ENCODE measurements around the gene EGFR.
"Not testable (repeated sequence)": the region's sequence is repeated elsewhere in the genome, so short reads cannot be mapped to it uniquely, and the experiment has no call there.

Gene EGFR

DNA sequence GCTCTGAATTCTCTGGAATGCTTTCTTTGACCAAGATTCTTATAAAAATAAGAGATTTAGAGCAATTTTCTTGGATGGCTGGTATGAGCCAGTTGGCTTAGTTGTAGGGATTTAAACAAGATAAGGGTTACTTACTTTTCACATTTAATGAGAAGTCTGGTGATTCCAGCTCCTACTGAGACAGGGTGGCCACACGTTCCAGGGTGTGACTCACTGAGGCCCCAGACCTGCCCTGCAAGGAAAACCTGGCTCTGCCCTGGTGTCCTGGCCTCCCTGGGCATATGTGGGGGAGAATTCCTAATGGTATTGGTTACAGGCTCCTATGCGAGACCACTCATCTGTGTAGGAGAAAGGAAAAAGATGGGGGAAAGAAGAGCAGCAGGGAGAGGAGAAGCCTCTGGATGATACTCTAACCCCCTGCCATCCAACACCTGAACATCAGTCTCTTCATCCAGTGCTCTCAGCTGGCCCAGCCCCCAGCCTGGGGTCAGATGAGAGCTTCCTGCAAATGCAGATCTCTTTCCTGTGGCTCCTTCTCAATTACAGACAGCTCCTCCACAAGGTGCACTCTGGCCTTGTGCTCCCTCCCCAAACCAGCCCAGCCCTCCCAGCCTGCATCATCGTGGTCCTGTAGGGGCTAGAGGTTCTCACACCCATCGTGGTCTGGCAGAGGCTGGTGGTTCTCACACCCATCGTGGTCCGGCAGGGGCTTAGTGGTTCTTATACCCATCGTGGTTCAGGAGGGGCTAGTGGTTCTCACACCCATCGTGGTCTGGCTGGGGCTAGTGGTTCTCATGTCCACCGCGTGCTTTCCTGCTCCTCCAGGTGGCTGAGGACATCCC lies 139.9 kb downstream of the EGFR start:
- H3K36me3 ChIP-seq (ENCODE audit: control insufficient read depth, insufficient read depth, low read length): no peaks in the 10 kb centered on the region
- H3K27ac ChIP-seq (ENCODE audit: low read length): no peak overlapping the region
- H3K4me1 ChIP-seq (ENCODE audit: control insufficient read depth, insufficient read depth, low read length): no peaks in the 10 kb centered on the region
- H3K4me3 ChIP-seq (ENCODE audit: low read length): no peak overlapping the region
- no CpG with 5 or more reads among the region's 10 CpGs for WGBS (ENCODE audit: insufficient coverage, insufficient read length)
- H3K27me3 ChIP-seq (ENCODE audit: control insufficient read depth, insufficient read depth, low read length): no peaks in the 10 kb centered on the region
- no peak for DNase-seq (ENCODE audit: low read depth, low spot score)
- H3K9me3 ChIP-seq (ENCODE audit: control insufficient read depth, insufficient read depth, low read length): no peaks in the 10 kb centered on the region

DNA sequence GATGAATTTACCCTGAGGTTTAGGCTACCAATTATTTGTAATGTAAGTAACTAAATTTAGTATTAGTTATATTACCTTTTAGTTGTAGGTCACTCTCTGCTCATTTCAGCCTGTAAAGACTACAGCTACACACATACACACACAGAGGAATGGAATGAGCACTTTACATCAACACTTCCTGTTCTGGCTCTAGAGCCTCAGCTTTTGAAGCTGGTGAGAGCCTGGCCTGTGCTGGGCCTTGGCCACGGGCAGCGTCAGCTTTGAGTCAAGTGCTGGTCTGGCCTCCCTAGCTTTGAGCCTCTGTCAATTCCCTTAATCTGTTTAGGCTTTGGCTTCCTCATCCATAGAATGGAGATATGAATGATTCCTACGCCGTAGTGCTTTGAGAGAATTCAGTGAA lies 141.7 kb downstream of the EGFR start:
- Histone ChIP-seq H3K4me3 (ENCODE audit: low read length) (no peak overlapping the region), H3K36me3 (ENCODE audit: control insufficient read depth, insufficient read depth, low read length) (no peaks in the 10 kb centered on the region), H3K9me3 (ENCODE audit: control insufficient read depth, insufficient read depth, low read length) (no peaks in the 10 kb centered on the region), H3K27ac (ENCODE audit: low read length) (no peak overlapping the region), H3K27me3 (ENCODE audit: control insufficient read depth, insufficient read depth, low read length) (no peaks in the 10 kb centered on the region), H3K4me1 (ENCODE audit: control insufficient read depth, insufficient read depth, low read length) (no peaks in the 10 kb centered on the region)
- WGBS (ENCODE audit: insufficient coverage, insufficient read length): no CpG with 5 or more reads among the region's 4 CpGs
- no peak for DNase-seq (ENCODE audit: low read depth, low spot score)

DNA sequence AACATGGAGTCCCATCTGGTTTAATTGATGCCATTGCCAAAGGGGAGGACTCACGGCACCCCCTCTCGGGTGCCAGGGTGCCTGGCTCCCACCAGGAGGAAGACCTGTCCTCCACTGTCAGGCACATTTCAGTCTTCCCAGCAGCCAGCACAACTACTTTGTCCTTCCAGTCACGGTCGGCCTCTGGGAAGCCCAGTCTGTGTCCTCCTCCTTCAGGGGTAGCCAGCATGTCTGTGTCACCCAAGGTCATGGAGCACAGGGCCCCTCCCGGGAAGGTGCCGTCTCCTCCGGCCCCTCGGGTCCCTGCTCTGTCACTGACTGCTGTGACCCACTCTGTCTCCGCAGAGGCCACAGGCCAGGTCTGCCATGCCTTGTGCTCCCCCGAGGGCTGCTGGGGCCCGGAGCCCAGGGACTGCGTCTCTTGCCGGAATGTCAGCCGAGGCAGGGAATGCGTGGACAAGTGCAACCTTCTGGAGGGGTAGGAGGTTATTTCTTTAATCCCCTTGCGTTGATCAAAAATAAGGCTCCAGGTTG lies 142.4 kb downstream of the EGFR start:
- no CpG with 5 or more reads among the region's 16 CpGs for WGBS (ENCODE audit: insufficient coverage, insufficient read length)
- H3K36me3 ChIP-seq (ENCODE audit: control insufficient read depth, insufficient read depth, low read length): no peaks in the 10 kb centered on the region

DNA sequence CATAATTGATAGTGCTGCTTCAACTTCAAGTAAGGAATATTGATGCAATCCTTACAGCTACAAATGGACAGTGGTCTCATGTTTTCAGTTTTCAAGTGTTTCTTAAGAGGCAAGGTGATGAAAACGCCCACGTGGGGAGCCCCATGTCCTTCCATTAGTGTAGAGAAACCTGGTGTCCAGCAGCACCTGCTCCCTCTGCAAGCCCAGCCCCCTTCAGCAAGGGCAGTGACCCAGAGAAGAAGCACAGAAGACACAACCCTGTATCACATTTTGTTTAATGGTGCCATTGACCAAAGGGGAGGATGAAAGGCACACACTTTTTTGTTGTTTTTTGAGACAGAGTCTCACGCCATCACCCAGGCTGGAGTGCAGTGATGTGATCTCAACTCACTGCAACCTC lies 143.7 kb downstream of the EGFR start:
- no peaks in the 10 kb centered on the region for H3K36me3 ChIP-seq (ENCODE audit: control insufficient read depth, insufficient read depth, low read length)
- H3K4me3 ChIP-seq (ENCODE audit: low read length): no peak overlapping the region
- H3K9me3 ChIP-seq (ENCODE audit: control insufficient read depth, insufficient read depth, low read length): no peaks in the 10 kb centered on the region
- no peak overlapping the region for H3K27ac ChIP-seq (ENCODE audit: low read length)
- WGBS (ENCODE audit: insufficient coverage, insufficient read length): no CpG with 5 or more reads among the region's 3 CpGs
- H3K4me1 ChIP-seq (ENCODE audit: control insufficient read depth, insufficient read depth, low read length): no peaks in the 10 kb centered on the region
- no peak for DNase-seq (ENCODE audit: low read depth, low spot score)
- no peaks in the 10 kb centered on the region for H3K27me3 ChIP-seq (ENCODE audit: control insufficient read depth, insufficient read depth, low read length)

More for the DNA sequence above, 142.4 kb downstream of the EGFR start:
- DNase-seq (ENCODE audit: low read depth, low spot score): no peak
- Histone ChIP-seq H3K9me3 (ENCODE audit: control insufficient read depth, insufficient read depth, low read length) (no peaks in the 10 kb centered on the region), H3K4me3 (ENCODE audit: low read length) (no peak overlapping the region), H3K27ac (ENCODE audit: low read length) (no peak overlapping the region), H3K27me3 (ENCODE audit: control insufficient read depth, insufficient read depth, low read length) (no peaks in the 10 kb centered on the region), H3K4me1 (ENCODE audit: control insufficient read depth, insufficient read depth, low read length) (no peaks in the 10 kb centered on the region)

DNA sequence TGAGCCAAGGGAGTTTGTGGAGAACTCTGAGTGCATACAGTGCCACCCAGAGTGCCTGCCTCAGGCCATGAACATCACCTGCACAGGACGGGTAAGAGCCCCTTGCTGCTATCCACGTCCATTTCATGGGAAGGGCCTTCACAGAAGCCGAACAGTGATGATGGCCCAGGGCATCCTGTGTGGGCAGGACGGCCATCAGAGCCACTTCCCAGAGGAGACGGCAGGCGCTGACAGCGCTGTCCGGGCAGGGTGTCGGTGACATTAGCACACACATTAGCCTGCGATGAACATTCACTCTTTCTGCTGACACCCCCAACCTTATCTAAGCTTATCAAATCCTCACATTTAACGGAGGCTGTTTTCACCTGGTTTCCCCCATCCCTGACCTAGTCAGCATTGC lies 144.9 kb downstream of the EGFR start:
- no peaks in the 10 kb centered on the region for H3K36me3 ChIP-seq (ENCODE audit: control insufficient read depth, insufficient read depth, low read length)
- H3K27me3 ChIP-seq (ENCODE audit: control insufficient read depth, insufficient read depth, low read length): no peaks in the 10 kb centered on the region
- no peaks in the 10 kb centered on the region for H3K4me1 ChIP-seq (ENCODE audit: control insufficient read depth, insufficient read depth, low read length)
- no peak overlapping the region for H3K4me3 ChIP-seq (ENCODE audit: low read length)
- no peak for DNase-seq (ENCODE audit: low read depth, low spot score)
- WGBS (ENCODE audit: insufficient coverage, insufficient read length): no CpG with 5 or more reads among the region's 11 CpGs
- H3K27ac ChIP-seq (ENCODE audit: low read length): no peak overlapping the region
- no peaks in the 10 kb centered on the region for H3K9me3 ChIP-seq (ENCODE audit: control insufficient read depth, insufficient read depth, low read length)

DNA sequence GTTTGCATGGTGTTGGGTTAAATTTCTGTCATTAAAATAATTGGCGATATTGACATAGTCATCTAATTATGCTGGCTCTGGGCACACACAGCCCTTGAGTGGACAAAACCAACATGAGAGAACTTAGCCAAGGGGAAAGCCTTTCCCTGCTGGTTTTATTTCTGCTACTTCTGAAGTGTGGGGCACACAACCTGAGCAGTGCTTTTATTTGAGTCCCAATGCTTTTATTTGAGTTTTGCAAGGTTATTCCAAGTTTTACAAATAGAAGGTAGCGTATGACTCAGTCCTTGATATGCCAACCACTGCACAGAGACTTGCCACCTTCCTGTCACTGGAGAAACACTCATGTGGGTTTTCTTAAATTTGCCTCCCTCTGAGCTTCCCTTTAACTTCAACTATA lies 145.7 kb downstream of the EGFR start:
- no peaks in the 10 kb centered on the region for H3K36me3 ChIP-seq (ENCODE audit: control insufficient read depth, insufficient read depth, low read length)
- H3K4me1 ChIP-seq (ENCODE audit: control insufficient read depth, insufficient read depth, low read length): no peaks in the 10 kb centered on the region
- H3K27me3 ChIP-seq (ENCODE audit: control insufficient read depth, insufficient read depth, low read length): no peaks in the 10 kb centered on the region
- H3K4me3 ChIP-seq (ENCODE audit: low read length): no peak overlapping the region
- no peaks in the 10 kb centered on the region for H3K9me3 ChIP-seq (ENCODE audit: control insufficient read depth, insufficient read depth, low read length)
- H3K27ac ChIP-seq (ENCODE audit: low read length): no peak overlapping the region
- DNase-seq (ENCODE audit: low read depth, low spot score): no peak
- WGBS (ENCODE audit: insufficient coverage, insufficient read length): no CpG with 5 or more reads among the region's 2 CpGs

DNA sequence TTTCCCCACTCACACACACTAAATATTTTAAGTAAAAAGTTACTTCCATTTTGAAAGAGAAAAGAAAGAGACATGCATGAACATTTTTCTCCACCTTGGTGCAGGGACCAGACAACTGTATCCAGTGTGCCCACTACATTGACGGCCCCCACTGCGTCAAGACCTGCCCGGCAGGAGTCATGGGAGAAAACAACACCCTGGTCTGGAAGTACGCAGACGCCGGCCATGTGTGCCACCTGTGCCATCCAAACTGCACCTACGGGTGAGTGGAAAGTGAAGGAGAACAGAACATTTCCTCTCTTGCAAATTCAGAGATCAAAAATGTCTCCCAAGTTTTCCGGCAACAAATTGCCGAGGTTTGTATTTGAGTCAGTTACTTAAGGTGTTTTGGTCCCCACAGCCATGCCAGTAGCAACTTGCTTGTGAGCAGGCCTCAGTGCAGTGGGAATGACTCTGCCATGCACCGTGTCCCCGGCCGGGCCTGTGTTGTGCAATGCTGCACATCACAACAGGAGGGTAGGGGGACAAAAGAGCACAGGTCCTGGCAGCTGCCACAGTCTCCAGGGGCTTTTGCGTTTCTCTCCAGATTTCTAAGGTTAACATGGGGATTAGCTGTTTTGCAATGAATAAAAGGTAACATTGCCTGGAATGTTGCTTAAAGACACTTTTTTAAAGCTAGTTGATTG lies 146.5 kb downstream of the EGFR start:
- Histone ChIP-seq H3K4me3 (ENCODE audit: low read length) (no peak overlapping the region), H3K9me3 (ENCODE audit: control insufficient read depth, insufficient read depth, low read length) (no peaks in the 10 kb centered on the region), H3K27ac (ENCODE audit: low read length) (no peak overlapping the region), H3K4me1 (ENCODE audit: control insufficient read depth, insufficient read depth, low read length) (no peaks in the 10 kb centered on the region), H3K27me3 (ENCODE audit: control insufficient read depth, insufficient read depth, low read length) (no peaks in the 10 kb centered on the region), H3K36me3 (ENCODE audit: control insufficient read depth, insufficient read depth, low read length) (no peaks in the 10 kb centered on the region)
- DNase-seq (ENCODE audit: low read depth, low spot score): no peak
- WGBS (ENCODE audit: insufficient coverage, insufficient read length): no CpG with 5 or more reads among the region's 13 CpGs

DNA sequence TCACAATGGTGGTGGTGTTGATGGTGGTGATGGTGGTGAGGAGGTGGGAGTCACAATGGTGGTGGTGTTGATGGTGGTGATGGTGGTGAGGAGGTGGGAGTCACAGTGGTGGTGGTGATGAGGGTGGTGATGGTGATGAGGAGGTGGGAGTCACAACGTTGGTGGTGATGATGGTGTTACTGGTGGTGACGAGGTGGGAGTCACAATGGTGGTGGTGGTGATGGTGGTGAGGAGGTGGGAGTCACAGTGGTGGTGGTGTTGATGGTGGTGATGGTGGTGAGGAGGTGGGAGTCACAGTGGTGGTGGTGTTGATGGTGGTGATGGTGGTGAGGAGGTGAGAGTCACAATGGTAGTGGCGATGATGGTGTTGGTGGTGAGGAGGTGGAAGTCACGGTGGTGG lies 148.5 kb downstream of the EGFR start:
- H3K27ac ChIP-seq (ENCODE audit: low read length); H3K4me1 ChIP-seq (ENCODE audit: control insufficient read depth, insufficient read depth, low read length); DNase-seq (ENCODE audit: low read depth, low spot score); H3K9me3 ChIP-seq (ENCODE audit: control insufficient read depth, insufficient read depth, low read length); H3K36me3 ChIP-seq (ENCODE audit: control insufficient read depth, insufficient read depth, low read length); H3K4me3 ChIP-seq (ENCODE audit: low read length); H3K27me3 ChIP-seq (ENCODE audit: control insufficient read depth, insufficient read depth, low read length): not testable (repeated sequence)
- 100% methylated on average over 2 of the region's 4 CpGs for WGBS (ENCODE audit: insufficient coverage, insufficient read length)

DNA sequence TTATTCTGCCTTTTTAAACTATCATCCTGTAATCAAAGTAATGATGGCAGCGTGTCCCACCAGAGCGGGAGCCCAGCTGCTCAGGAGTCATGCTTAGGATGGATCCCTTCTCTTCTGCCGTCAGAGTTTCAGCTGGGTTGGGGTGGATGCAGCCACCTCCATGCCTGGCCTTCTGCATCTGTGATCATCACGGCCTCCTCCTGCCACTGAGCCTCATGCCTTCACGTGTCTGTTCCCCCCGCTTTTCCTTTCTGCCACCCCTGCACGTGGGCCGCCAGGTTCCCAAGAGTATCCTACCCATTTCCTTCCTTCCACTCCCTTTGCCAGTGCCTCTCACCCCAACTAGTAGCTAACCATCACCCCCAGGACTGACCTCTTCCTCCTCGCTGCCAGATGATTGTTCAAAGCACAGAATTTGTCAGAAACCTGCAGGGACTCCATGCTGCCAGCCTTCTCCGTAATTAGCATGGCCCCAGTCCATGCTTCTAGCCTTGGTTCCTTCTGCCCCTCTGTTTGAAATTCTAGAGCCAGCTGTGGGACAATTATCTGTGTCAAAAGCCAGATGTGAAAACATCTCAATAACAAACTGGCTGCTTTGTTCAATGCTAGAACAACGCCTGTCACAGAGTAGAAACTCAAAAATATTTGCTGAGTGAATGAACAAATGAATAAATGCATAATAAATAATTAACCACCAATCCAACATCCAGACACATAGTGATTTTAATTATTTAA lies 151.7 kb downstream of the EGFR start:
- Histone ChIP-seq H3K27ac (ENCODE audit: low read length) (no peak overlapping the region), H3K27me3 (ENCODE audit: control insufficient read depth, insufficient read depth, low read length) (no peaks in the 10 kb centered on the region), H3K36me3 (ENCODE audit: control insufficient read depth, insufficient read depth, low read length) (no peaks in the 10 kb centered on the region), H3K9me3 (ENCODE audit: control insufficient read depth, insufficient read depth, low read length) (no peaks in the 10 kb centered on the region), H3K4me3 (ENCODE audit: low read length) (no peak overlapping the region), H3K4me1 (ENCODE audit: control insufficient read depth, insufficient read depth, low read length) (no peaks in the 10 kb centered on the region; the same call in 1 of the 2 replicates)
- WGBS (ENCODE audit: insufficient coverage, insufficient read length): no CpG with 5 or more reads among the region's 11 CpGs
- no peak for DNase-seq (ENCODE audit: low read depth, low spot score)

DNA sequence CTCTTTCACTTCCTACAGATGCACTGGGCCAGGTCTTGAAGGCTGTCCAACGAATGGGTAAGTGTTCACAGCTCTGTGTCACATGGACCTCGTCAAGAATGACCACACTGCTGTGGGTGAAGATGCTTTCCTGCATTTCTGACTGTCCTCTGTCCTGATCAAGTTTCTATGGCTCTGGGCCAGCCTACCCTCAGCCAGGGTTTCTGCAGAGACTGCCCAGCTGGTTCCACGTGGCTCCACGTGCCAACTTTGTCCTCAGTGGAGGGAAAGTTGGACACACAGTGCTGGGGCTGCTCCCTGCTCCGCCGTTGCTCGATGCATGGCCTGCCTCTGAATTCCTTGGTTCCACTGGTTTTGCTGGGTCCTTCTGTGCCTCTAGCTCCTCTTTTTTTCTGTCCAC lies 152.3 kb downstream of the EGFR start:
- H3K27ac ChIP-seq (ENCODE audit: low read length): no peak overlapping the region
- no peaks in the 10 kb centered on the region for H3K27me3 ChIP-seq (ENCODE audit: control insufficient read depth, insufficient read depth, low read length)
- H3K4me1 ChIP-seq (ENCODE audit: control insufficient read depth, insufficient read depth, low read length): no peaks in the 10 kb centered on the region; the same call in 1 of the 2 replicates
- H3K4me3 ChIP-seq (ENCODE audit: low read length): no peak overlapping the region
- H3K36me3 ChIP-seq (ENCODE audit: control insufficient read depth, insufficient read depth, low read length): no peaks in the 10 kb centered on the region
- no peaks in the 10 kb centered on the region for H3K9me3 ChIP-seq (ENCODE audit: control insufficient read depth, insufficient read depth, low read length)
- no CpG with 5 or more reads among the region's 7 CpGs for WGBS (ENCODE audit: insufficient coverage, insufficient read length)
- no peak for DNase-seq (ENCODE audit: low read depth, low spot score)
